Endothelial cell (in vitro differentiated cells): ENCODE results near the gene TRIP6. TPM values are rescaled to one million over a fixed set of nuclear protein-coding genes. Genes with fewer than 3 reads are reported as not detected.

Experiments
- DNase-seq: peaks from one replicate; pipeline ENCODE4 v3.0.0; 2021; ENCODE audit warnings: low spot score
- H3K27ac Mint-ChIP-seq: one replicate; pipeline ENCODE4 v1.8.0; 2021; ENCODE audit warnings: mixed read lengths, inconsistent platforms; ENCODE audit not compliant: unreplicated experiment
- H3K27me3 Mint-ChIP-seq: one replicate; pipeline ENCODE4 v1.8.0; 2021; ENCODE audit warnings: mild to moderate bottlenecking, moderate library complexity, mixed read lengths, inconsistent platforms; ENCODE audit not compliant: unreplicated experiment
- H3K36me3 Mint-ChIP-seq: one replicate; pipeline ENCODE4 v1.8.0; 2021; ENCODE audit warnings: mild to moderate bottlenecking, low read depth, mixed read lengths, inconsistent platforms; ENCODE audit not compliant: unreplicated experiment
- H3K4me1 Mint-ChIP-seq: one replicate; pipeline ENCODE4 v1.8.0; 2021; ENCODE audit warnings: mild to moderate bottlenecking, mixed read lengths, inconsistent platforms; ENCODE audit not compliant: unreplicated experiment
- H3K4me3 Mint-ChIP-seq: one replicate; pipeline ENCODE4 v1.8.0; 2021; ENCODE audit warnings: mild to moderate bottlenecking, mixed read lengths, inconsistent platforms; ENCODE audit not compliant: unreplicated experiment
- H3K9me3 Mint-ChIP-seq: one replicate; pipeline ENCODE4 v1.8.0; 2021; ENCODE audit warnings: mixed read lengths, inconsistent platforms; ENCODE audit not compliant: unreplicated experiment
- total RNA-seq: library from RNA; stranded (reverse); fragmentation: NEBNext Ultra II Directional; extraction: Animal tissue kit (Norgen Biotek cat#: 25700); gene quantifications from one replicate; pipeline ENCODE4 v1.2.1, GENCODE V29; 2021; ENCODE audit not compliant: unreplicated experiment
- TF ChIP-seq, protein P1 (sequence below): fragments of 200-600 bp; sonication (generic); IDR thresholded peaks from one replicate; pipeline ENCODE4 v1.5.0; 2021; ENCODE audit warnings: antibody characterized with exemption; ENCODE audit not compliant: unreplicated experiment

The TRIP6 gene
- total RNA-seq, 1 donor from 2014 or later, result 93.8 TPM

DNA sequence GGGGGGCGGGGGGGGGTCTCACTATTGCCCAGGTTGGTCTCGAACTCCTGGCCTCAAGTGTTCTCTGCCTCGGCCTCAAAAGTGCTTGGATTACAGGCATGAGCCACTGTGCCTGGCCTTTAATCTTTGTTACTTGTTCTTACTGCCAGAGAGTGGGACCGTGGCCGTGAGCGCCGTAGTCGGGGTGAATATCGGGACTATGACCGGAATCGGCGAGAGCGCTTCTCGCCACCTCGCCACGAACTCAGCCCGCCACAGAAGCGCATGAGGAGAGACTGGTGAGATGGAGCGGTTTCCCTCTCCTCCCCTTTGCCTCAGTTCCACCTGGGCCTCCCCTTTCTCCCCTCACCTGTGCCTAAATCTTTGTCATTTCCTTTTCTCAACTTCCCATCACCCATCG lies 13.9 kb downstream of the TRIP6 start:
- Mint-ChIP-seq H3K9me3 (no peaks in the 10 kb centered on the region), H3K27ac (peak overlapping the region; percentile 48), H3K4me1 (peaks cover 45% of the 10 kb centered on the region), H3K27me3 (peaks cover 13% of the 10 kb centered on the region), H3K4me3 (no peak overlapping the region), H3K36me3 (peaks cover 64% of the 10 kb centered on the region)
- TF ChIP-seq, protein P1, sequence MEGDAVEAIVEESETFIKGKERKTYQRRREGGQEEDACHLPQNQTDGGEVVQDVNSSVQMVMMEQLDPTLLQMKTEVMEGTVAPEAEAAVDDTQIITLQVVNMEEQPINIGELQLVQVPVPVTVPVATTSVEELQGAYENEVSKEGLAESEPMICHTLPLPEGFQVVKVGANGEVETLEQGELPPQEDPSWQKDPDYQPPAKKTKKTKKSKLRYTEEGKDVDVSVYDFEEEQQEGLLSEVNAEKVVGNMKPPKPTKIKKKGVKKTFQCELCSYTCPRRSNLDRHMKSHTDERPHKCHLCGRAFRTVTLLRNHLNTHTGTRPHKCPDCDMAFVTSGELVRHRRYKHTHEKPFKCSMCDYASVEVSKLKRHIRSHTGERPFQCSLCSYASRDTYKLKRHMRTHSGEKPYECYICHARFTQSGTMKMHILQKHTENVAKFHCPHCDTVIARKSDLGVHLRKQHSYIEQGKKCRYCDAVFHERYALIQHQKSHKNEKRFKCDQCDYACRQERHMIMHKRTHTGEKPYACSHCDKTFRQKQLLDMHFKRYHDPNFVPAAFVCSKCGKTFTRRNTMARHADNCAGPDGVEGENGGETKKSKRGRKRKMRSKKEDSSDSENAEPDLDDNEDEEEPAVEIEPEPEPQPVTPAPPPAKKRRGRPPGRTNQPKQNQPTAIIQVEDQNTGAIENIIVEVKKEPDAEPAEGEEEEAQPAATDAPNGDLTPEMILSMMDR, result no peak
- no peak for DNase-seq

DNA sequence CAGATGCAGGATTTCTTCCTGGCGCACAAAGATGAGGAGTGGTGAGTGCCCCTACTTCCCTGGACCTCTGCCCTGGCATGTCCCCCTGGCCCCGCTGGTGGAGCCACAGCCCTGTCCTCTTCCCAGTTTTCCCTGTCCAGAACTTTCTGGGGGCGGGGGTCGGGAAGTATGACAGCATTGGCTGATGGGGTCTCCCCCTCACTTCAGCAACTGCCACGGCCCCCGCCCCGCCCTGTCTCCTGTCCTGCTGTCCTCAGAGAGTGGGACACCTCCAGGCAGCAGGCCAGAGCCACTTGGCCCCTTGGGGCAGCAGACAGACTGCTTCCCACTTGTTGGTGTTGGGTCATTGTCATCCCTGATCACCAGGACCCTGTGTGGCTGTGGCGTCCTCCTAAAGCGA lies 15.0 kb downstream of the TRIP6 start:
- Mint-ChIP-seq H3K27me3 (peaks cover 10% of the 10 kb centered on the region), H3K4me3 (no peak overlapping the region), H3K4me1 (peaks cover 46% of the 10 kb centered on the region), H3K36me3 (peaks cover 68% of the 10 kb centered on the region), H3K27ac (no peak overlapping the region), H3K9me3 (no peaks in the 10 kb centered on the region)
- no peak for DNase-seq
- TF ChIP-seq, protein P1, result no peak

DNA sequence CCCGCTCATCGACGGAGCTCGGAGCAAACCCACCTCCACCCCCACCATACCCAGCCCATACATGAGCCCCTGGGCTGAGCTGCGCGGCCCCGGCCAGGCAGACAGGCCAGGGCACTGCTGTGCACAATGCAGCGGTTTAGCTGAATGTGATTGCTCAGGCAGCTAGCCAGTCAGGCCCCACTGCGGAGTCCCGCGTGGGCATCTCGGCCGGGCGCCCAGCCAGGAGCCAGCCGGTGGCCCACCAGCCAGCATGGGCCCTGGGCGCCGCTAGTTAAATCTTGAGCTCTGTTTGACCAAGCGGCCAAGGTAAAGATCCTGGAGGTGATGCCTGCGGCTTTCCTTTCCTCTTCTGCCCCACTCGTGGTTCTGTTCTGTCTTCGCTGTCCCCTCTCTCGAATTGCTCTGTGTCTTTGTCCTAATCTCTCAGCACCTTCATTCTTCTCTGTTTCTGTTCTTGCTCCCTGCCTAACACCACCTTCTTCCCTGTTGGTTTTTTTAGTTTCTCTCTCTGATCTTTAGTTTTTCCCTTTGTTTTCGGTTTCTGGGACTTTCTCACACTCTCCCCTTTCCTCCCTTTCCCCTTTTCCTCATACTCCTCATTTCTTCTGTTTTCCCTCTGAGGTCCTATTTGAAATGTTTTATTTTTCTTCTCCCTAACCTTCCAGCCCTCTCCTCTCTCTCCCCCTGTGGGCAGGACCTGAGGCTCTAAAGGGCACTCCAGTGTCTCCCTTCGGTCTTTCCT lies 15.8 kb downstream of the TRIP6 start:
- DNase-seq, result no peak
- H3K27me3 Mint-ChIP-seq, result peaks cover 15% of the 10 kb centered on the region
- H3K4me1 Mint-ChIP-seq, result peaks cover 52% of the 10 kb centered on the region
- no peaks in the 10 kb centered on the region for H3K9me3 Mint-ChIP-seq
- H3K4me3 Mint-ChIP-seq, result peak overlapping the region; percentile 88
- H3K27ac Mint-ChIP-seq, result peak overlapping the region; percentile 92
- TF ChIP-seq, protein P1, result no peak
- H3K36me3 Mint-ChIP-seq, result peaks cover 76% of the 10 kb centered on the region

DNA sequence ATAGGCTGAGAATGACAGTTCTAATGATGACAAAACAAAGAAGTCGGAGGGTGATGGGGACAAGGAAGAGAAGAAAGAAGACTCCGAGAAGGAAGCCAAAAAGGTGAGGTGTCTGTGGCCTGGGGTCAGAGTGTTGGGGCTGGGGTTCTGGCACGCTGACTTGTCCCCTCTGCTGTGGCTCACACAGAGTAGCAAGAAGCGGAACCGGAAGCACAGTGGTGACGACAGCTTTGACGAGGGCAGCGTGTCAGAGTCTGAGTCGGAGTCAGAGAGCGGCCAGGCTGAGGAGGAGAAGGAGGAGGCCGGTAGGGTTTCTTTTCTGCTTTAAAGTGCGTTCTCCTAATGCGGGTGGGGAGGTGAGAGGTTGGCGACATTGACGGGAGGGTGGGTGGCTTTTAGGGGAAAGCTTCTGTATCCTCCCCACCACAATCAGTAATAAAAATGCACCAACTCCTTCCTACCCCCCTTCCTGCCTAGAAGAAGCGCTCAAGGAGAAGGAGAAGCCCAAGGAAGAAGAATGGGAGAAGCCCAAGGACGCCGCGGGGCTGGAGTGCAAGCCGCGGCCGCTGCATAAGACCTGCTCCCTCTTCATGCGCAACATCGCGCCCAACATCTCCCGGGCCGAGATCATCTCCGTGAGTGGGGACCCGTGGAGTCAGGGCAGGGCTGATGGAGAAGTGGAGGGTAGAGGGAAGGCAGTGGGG lies 17.7 kb downstream of the TRIP6 start:
- no peaks in the 10 kb centered on the region for H3K9me3 Mint-ChIP-seq
- TF ChIP-seq, protein P1, result no peak
- peaks cover 78% of the 10 kb centered on the region for H3K36me3 Mint-ChIP-seq
- peaks cover 50% of the 10 kb centered on the region for H3K4me1 Mint-ChIP-seq
- peak overlapping the region; percentile 78 for H3K4me3 Mint-ChIP-seq
- peaks cover 20% of the 10 kb centered on the region for H3K27me3 Mint-ChIP-seq
- H3K27ac Mint-ChIP-seq, result peak overlapping the region; percentile 32
- DNase-seq, result no peak
